ENCODE results near the gene ACOX1.

ACOX1 gene

GRCh38 chr17:76008630-76009425 is 29.9 kb upstream of the ACOX1 start:
- FAIRE-seq = no peak
- DNase-seq (ENCODE audit: low spot score) = no peak

- DNase-seq (ENCODE audit: low spot score) (no peak), FAIRE-seq (no peak)
These were observed 29.2 kb upstream of the ACOX1 start for GRCh38 chr17:76008208-76008607.

- DNase-seq (ENCODE audit: low spot score) = no peak
- FAIRE-seq = no peak
These were observed 28.8 kb upstream of the ACOX1 start for GRCh38 chr17:76007850-76008165.

- peak; percentile 50 for FAIRE-seq
These were observed 28.3 kb upstream of the ACOX1 start for GRCh38 chr17:76007131-76007849.

GRCh38 chr17:76005263-76006149 is 26.5 kb upstream of the ACOX1 start:
- DNase-seq (ENCODE audit: low spot score) (peak; percentile 80), FAIRE-seq (peak; percentile 69)

More at GRCh38 chr17:76007131-76007849, 28.3 kb upstream of the ACOX1 start:
- DNase-seq (ENCODE audit: low spot score) = no peak

GRCh38 chr17:76004750-76005262 is 25.8 kb upstream of the ACOX1 start:
- FAIRE-seq = no peak
- DNase-seq (ENCODE audit: low spot score) = no peak

- FAIRE-seq = no peak
These were observed 24.9 kb upstream of the ACOX1 start for GRCh38 chr17:76003915-76004314.

GRCh38 chr17:76002100-76002499 is 23.1 kb upstream of the ACOX1 start:
- no peak for DNase-seq (ENCODE audit: low spot score)
- no peak for FAIRE-seq

More at GRCh38 chr17:76003915-76004314, 24.9 kb upstream of the ACOX1 start:
- no peak for DNase-seq (ENCODE audit: low spot score)

GRCh38 chr17:76000755-76001521 is 22.0 kb upstream of the ACOX1 start, which contains the start of gene CDK3:
Gene CDK3, plus strand, starts transcription at chr17:76000855. Its CDS starts 571 bp downstream, at chr17:76001426.
- DNase-seq (ENCODE audit: low spot score) (no peak), FAIRE-seq (no peak)

GRCh38 chr17:76000016-76000754 is 21.2 kb upstream of the ACOX1 start:
- FAIRE-seq (peak; percentile 79), DNase-seq (ENCODE audit: low spot score) (peak; percentile 86)

- FAIRE-seq (peak; percentile 35), DNase-seq (ENCODE audit: low spot score) (no peak)
These were observed 19.4 kb upstream of the ACOX1 start for GRCh38 chr17:75998327-75998795.

GRCh38 chr17:75996665-75997590 is 18.0 kb upstream of the ACOX1 start:
- peak; percentile 81 for FAIRE-seq

GRCh38 chr17:75995385-75995925 is 16.5 kb upstream of the ACOX1 start:
- DNase-seq (ENCODE audit: low spot score) (no peak), FAIRE-seq (no peak)

More at GRCh38 chr17:75996665-75997590, 18.0 kb upstream of the ACOX1 start:
- peak; percentile 80 for DNase-seq (ENCODE audit: low spot score)

GRCh38 chr17:75994802-75995370 is 15.9 kb upstream of the ACOX1 start:
- DNase-seq (ENCODE audit: low spot score) = no peak
- no peak for FAIRE-seq

GRCh38 chr17:75991396-75991795 is 12.4 kb upstream of the ACOX1 start:
- DNase-seq (ENCODE audit: low spot score) = no peak
- FAIRE-seq = no peak

GRCh38 chr17:75987041-75987440 is 8.1 kb upstream of the ACOX1 start:
- FAIRE-seq = no peak

GRCh38 chr17:75985986-75986385 is 7.0 kb upstream of the ACOX1 start:
- DNase-seq (ENCODE audit: low spot score) = no peak
- no peak for FAIRE-seq

More at GRCh38 chr17:75987041-75987440, 8.1 kb upstream of the ACOX1 start:
- DNase-seq (ENCODE audit: low spot score) = no peak

Data from urothelium cell line (cell line).